Endothelial cell of umbilical vein (primary cell): ENCODE measurements around the gene SEC22A. TPM values are rescaled to one million over a fixed set of nuclear protein-coding genes. Genes with fewer than 3 reads are reported as not detected.

ENCODE experiments used
- BruUV-seq: library from RNA; stranded (reverse); fragments of 400-500 nt; replicated peaks from 2 replicates; lab custom pipeline; 2021; lab: Mats Ljungman, UMichigan
- CTCF ChIA-PET: fragments of 300-600, 350-600 bp; sonication (Branson Sonifier 250); formaldehyde crosslinking; loops from one replicate; lab custom pipeline; 2021; ENCODE audit warnings: antibody characterized with exemption, inconsistent platforms; lab: Charles Lee
- POLR2A ChIA-PET: fragments of 300-600, 350-600 bp; sonication (Branson Sonifier 250); formaldehyde crosslinking; loops from one replicate; lab custom pipeline; 2021; ENCODE audit warnings: antibody characterized with exemption, inconsistent platforms; lab: Charles Lee
- DNase-seq: peaks from one replicate; pipeline ENCODE4 v3.0.0-alpha.2; 2011; ENCODE audit warnings: low read depth, low spot score
- FAIRE-seq: peaks from 2 replicates; lab custom pipeline; 2011; peaks lifted over from hg19 to GRCh38; lab: Jason Lieb, UNC
- H2AFZ ChIP-seq: 2 replicates; pipeline ENCODE4 v1.6.0; 2012; ENCODE audit warnings: low read depth, low read length, control low read depth, inconsistent platforms
- H3K27ac ChIP-seq: 2 replicates; pipeline ENCODE4 v1.5.1; 2011; ENCODE audit warnings: low read depth, mild to moderate bottlenecking, control low read depth, low read length, moderate library complexity; ENCODE audit not compliant: insufficient read depth
- H3K27me3 ChIP-seq, 2 experiments: 2 replicates each; pipeline versions ENCODE4 v1.6.0 to v1.6.1; 2011; ENCODE audit warnings: low read length in 2 of 2, mixed read lengths in 1 of 2; ENCODE audit not compliant: control insufficient read depth in 2 of 2, insufficient read depth in 2 of 2
- H3K36me3 ChIP-seq, 2 experiments: 2 replicates in 1 of 2; 3 replicates in 1 of 2; pipeline ENCODE4 v1.5.1; 2011; ENCODE audit warnings: low read length in 2 of 2, mild to moderate bottlenecking in 1 of 2, moderate library complexity in 1 of 2; ENCODE audit not compliant: control insufficient read depth in 2 of 2, insufficient read depth in 2 of 2; ENCODE audit errors: extremely low read depth in 1 of 2
- H3K4me1 ChIP-seq: 3 replicates; pipeline ENCODE4 v1.5.1; 2011; ENCODE audit warnings: mild to moderate bottlenecking, low read length; ENCODE audit not compliant: control insufficient read depth, insufficient read depth; ENCODE audit errors: extremely low read depth
- H3K4me2 ChIP-seq: 2 replicates; pipeline ENCODE4 v1.6.1; 2011; ENCODE audit warnings: low read length, control low read depth, mixed read lengths; ENCODE audit not compliant: insufficient read depth
- H3K4me3 ChIP-seq, 3 experiments: fragments of 200-600 bp in 1 of 3; sonication (generic), shearing (Covaris generic) in 1 of 3; replicated peaks in 1 of 3; 2 replicates each; pipeline ENCODE4 v1.5.1; 2011 to 2016; ENCODE audit warnings: control low read depth in 3 of 3, low read length in 3 of 3, mild to moderate bottlenecking in 2 of 3, inconsistent platforms in 1 of 3, low read depth in 1 of 3, moderate library complexity in 1 of 3; ENCODE audit not compliant: insufficient read depth in 1 of 3
- H3K79me2 ChIP-seq: 2 replicates; pipeline ENCODE4 v1.6.0; 2012; ENCODE audit warnings: low read length, inconsistent platforms; ENCODE audit not compliant: control insufficient read depth, insufficient read depth
- H3K9ac ChIP-seq: replicated peaks from 2 replicates; pipeline ENCODE3; 2011; ENCODE audit warnings: low read length, control low read depth; ENCODE audit not compliant: insufficient read depth; ENCODE audit errors: extremely low read depth
- H3K9me1 ChIP-seq: replicated peaks from 3 replicates; pipeline ENCODE4 v1.6.0; 2011; ENCODE audit warnings: mild to moderate bottlenecking, low read length; ENCODE audit not compliant: control insufficient read depth, insufficient read depth; ENCODE audit errors: extremely low read depth
- H3K9me3 ChIP-seq: replicated peaks from 2 replicates; pipeline ENCODE4 v1.5.1; 2012; ENCODE audit warnings: low read length, inconsistent platforms; ENCODE audit not compliant: control insufficient read depth, insufficient read depth
- H4K20me1 ChIP-seq: replicated peaks from 2 replicates; pipeline ENCODE3; 2011; ENCODE audit warnings: mild to moderate bottlenecking, low read length; ENCODE audit not compliant: control insufficient read depth, insufficient read depth; ENCODE audit errors: extremely low read depth
- GATA2 ChIP-seq: IDR thresholded peaks from 2 replicates; pipeline ENCODE4 v1.7.0; 2011; ENCODE audit warnings: low read depth, mild to moderate bottlenecking, moderate library complexity, mixed read lengths, low read length; ENCODE audit not compliant: insufficient read length, insufficient read depth
- JUN ChIP-seq: IDR thresholded peaks from 2 replicates; pipeline ENCODE4 v1.6.1; 2011; ENCODE audit warnings: borderline replicate concordance, low read depth; ENCODE audit not compliant: insufficient read length, insufficient read depth
- MAX ChIP-seq: IDR thresholded peaks from 2 replicates; pipeline ENCODE4 v1.6.1; 2011; ENCODE audit not compliant: insufficient read depth, insufficient read length
- POLR2A ChIP-seq: IDR thresholded peaks from 2 replicates; pipeline ENCODE4 v1.6.1; 2012; ENCODE audit warnings: low read depth, mild to moderate bottlenecking, control low read depth, low read length
- dilution Hi-C: fragments of 300-500 bp; cut with MboI; formaldehyde crosslinking; loops from one replicate; pipeline ENCODE4 v1.15.0; 2019; ENCODE audit warnings: low sequenced_read_pairs; ENCODE audit not compliant: extremely low pct_ligation_motif_present
- intact Hi-C: fragments of 100-400 bp; cut with micrococcal nuclease; formaldehyde crosslinking; loops from one replicate; pipeline ENCODE4 v1.10.0; 2022
- polyA plus RNA-seq, 4 experiments: library from polyadenylated mRNA; depleted of rRNA in 3 of 4; stranded (reverse) in 3 of 4; unstranded in 1 of 4; fragments of >200 nt; gene quantifications; 2 replicates each; pipeline versions ENCODE4 v1.2.1 to v1.2.3, GENCODE V29; 2011 to 2012; ENCODE audit warnings: missing spikeins in 1 of 4
- total RNA-seq: library from RNA; stranded (reverse); gene quantifications from 2 replicates; pipeline ENCODE4 v1.2.3, GENCODE V29; 2021
- TF ChIP-seq, protein P1 (sequence below), 2 donors: IDR thresholded peaks; 1 replicate in 1 of 2; 2 replicates in 1 of 2; pipeline ENCODE4 v1.5.1; 2011; ENCODE audit warnings: low read length in 2 of 2, mild to moderate bottlenecking in 2 of 2, moderate library complexity in 2 of 2, control low read depth in 1 of 2, inconsistent platforms in 1 of 2, low read depth in 1 of 2; ENCODE audit not compliant: insufficient read depth in 1 of 2; ENCODE audit errors: extremely low read depth in 1 of 2

The SEC22A gene
- total and polyA plus RNA-seq, 2 donors (not counting 3 experiments of a cell fraction or from before 2014, with no cell fraction given) = 20.1 to 26.8 TPM

DNA sequence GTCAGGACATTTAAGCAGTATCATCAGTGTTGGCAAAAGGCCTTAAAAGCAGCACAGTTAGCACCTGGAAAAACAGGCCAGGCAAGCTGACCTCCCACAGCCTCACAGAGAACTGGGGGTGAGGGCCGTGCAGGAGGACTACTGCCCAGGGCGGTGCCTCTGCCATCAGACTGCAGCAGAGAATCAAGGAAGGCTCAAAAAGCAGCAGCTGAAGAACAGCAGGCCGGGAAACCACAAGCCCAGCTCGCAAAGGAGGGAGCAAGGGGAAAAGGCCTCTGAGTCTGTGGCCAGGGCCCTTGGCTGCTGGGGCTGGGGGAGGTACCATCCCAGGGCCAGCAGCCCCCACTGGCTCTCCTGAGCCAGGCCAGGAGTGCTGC is 84.2 kb downstream of the SEC22A start:
- Histone ChIP-seq H3K79me2 (no peaks in the 10 kb centered on the region), H3K9ac (no peak overlapping the region), H3K4me1 (no peaks in the 10 kb centered on the region), H3K4me2 (no peak overlapping the region), H4K20me1 (no peaks in the 10 kb centered on the region), H3K27ac (no peak overlapping the region), H2AFZ (no peak overlapping the region), H3K4me3 (no peak overlapping the region), H3K9me1 (no peaks in the 10 kb centered on the region), H3K36me3 (no peaks in the 10 kb centered on the region), H3K27me3 (no peaks in the 10 kb centered on the region), H3K9me3 (no peaks in the 10 kb centered on the region)
- FAIRE-seq (no peak), DNase-seq (no peak)
- POLR2A ChIA-PET = no interaction called here
- dilution Hi-C loops = no loop called here
- CTCF ChIA-PET = interaction anchor here (0.6 to 4.4 kb wide), 10 partner anchors 8 to 274 kb away, joined by 3 to 24 read pairs (median 4); partner anchors contain the start of gene SEC22A
- no TSS peak for BruUV-seq
- TF ChIP-seq, protein P1, sequence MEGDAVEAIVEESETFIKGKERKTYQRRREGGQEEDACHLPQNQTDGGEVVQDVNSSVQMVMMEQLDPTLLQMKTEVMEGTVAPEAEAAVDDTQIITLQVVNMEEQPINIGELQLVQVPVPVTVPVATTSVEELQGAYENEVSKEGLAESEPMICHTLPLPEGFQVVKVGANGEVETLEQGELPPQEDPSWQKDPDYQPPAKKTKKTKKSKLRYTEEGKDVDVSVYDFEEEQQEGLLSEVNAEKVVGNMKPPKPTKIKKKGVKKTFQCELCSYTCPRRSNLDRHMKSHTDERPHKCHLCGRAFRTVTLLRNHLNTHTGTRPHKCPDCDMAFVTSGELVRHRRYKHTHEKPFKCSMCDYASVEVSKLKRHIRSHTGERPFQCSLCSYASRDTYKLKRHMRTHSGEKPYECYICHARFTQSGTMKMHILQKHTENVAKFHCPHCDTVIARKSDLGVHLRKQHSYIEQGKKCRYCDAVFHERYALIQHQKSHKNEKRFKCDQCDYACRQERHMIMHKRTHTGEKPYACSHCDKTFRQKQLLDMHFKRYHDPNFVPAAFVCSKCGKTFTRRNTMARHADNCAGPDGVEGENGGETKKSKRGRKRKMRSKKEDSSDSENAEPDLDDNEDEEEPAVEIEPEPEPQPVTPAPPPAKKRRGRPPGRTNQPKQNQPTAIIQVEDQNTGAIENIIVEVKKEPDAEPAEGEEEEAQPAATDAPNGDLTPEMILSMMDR (IDR thresholded peaks at IDR 0.05; ENCODE audit: extremely low read depth in 1 of 2, insufficient read depth in 1 of 2, low read depth in 1 of 2, low read length in 2 of 2) = no peak
- TF ChIP-seq MAX = no peak
- no peak for TF ChIP-seq POLR2A
- TF ChIP-seq JUN = no peak
- no peak for TF ChIP-seq GATA2
- intact Hi-C loops = loop anchor here (1.0 kb wide), 1 partner anchor 203 kb away; no protein-coding TSS in a partner anchor
